GM10248 (cell line): ENCODE measurements around the gene CAMTA2.
A peak's percentile ranks its signal among the peaks of the same experiment; 100 is the strongest.

Experiments
- CTCF ChIA-PET: fragments of 300-600 bp; sonication (Branson Sonifier 250); formaldehyde crosslinking; extraction: SDS; loops from one replicate; lab custom pipeline; 2021; ENCODE audit warnings: antibody characterized with exemption; lab: Yijun Ruan, JAX
- POLR2A ChIA-PET: fragments of 350-650 bp; sonication (Branson Sonifier 250); formaldehyde crosslinking; extraction: SDS; loops from one replicate; lab custom pipeline; 2020; ENCODE audit warnings: antibody characterized with exemption; lab: Yijun Ruan, JAX
- DNase-seq: peaks from one replicate; pipeline ENCODE4 v3.0.0; 2012; ENCODE audit errors: extremely low spot score
- TF ChIP-seq, protein P1 (sequence below): IDR thresholded peaks from 2 replicates; pipeline ENCODE4 v1.5.1; 2012; ENCODE audit warnings: mild to moderate bottlenecking, low read depth; ENCODE audit errors: extremely low read depth, missing control alignments, control extremely low read depth

Gene CAMTA2

DNA sequence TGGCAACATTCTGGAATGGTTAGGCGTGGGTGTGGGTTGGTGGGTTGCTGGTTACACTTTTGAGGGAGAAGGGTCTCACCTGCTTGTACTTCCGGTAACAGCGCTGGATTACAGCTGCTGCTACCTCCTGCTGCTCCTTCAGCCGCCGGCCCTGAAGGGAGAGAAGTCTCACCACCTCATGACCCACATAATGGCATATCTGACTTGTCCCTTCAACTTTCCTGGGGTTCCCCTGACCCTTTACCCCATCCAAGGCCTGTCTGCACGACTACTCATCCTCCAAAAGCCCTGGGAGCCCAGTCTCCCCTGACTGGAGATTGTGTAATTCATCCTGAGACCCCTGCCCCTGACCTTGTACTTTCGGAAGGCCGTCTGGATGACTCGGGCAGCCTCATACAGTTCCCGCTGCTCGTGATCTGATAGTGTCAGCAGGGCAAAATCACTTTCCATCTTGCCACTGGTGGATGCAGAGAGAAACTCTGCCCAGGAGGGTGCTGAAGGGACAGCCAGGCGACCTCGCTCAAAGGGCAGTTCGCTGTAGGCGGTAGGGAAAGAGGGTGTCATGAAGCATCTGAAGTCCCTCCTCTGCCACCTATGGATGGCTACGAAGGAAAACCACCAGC is 17.8 kb downstream of the CAMTA2 start:
- POLR2A ChIA-PET, result interaction anchor here (0.6 to 1.0 kb wide), 2 partner anchors 18 to 45 kb away, joined by 3 read pairs; no protein-coding TSS in a partner anchor
- TF ChIP-seq, protein P1, sequence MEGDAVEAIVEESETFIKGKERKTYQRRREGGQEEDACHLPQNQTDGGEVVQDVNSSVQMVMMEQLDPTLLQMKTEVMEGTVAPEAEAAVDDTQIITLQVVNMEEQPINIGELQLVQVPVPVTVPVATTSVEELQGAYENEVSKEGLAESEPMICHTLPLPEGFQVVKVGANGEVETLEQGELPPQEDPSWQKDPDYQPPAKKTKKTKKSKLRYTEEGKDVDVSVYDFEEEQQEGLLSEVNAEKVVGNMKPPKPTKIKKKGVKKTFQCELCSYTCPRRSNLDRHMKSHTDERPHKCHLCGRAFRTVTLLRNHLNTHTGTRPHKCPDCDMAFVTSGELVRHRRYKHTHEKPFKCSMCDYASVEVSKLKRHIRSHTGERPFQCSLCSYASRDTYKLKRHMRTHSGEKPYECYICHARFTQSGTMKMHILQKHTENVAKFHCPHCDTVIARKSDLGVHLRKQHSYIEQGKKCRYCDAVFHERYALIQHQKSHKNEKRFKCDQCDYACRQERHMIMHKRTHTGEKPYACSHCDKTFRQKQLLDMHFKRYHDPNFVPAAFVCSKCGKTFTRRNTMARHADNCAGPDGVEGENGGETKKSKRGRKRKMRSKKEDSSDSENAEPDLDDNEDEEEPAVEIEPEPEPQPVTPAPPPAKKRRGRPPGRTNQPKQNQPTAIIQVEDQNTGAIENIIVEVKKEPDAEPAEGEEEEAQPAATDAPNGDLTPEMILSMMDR, result no peak
- CTCF ChIA-PET, result interaction anchor here (1.0 to 5.5 kb wide), 8 partner anchors 10 to 92 kb away, joined by 3 to 47 read pairs (median 4); partner anchors contain the start of gene CAMTA2
- DNase-seq, result no peak

DNA sequence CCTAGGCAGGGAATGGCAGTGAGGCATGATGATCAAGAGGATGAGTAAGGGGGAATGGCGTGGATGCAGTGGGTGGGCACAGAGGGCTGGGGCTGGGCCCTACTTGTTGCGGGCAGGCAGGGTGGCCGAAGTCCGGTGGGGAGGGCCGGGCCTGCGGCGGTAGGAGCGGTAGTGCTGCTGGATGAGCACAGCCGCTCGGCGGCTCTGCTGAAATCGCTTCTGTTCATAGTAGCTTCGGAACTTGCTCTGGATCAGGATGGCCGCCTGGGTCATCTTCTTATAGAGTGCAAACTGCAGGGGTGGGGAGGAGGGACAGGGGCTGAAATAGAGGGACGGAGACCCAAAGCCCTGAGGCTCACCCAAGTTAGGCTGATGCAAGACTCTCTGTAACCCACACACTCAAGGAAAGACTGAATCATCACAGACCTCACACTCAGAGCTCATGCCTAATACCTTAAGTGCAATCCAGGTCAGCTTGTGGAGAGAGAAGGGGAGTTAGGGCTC is 18.4 kb downstream of the CAMTA2 start:
- CTCF ChIA-PET, result interaction anchor here (1.0 to 5.5 kb wide), 3 partner anchors 11 to 93 kb away, joined by 3 to 47 read pairs (median 9); partner anchors contain the start of gene CAMTA2
- TF ChIP-seq, protein P1, result no peak
- no peak for DNase-seq
- POLR2A ChIA-PET, result interaction anchor here (0.6 kb wide), 1 partner anchor 44 kb away, joined by 3 read pairs; no protein-coding TSS in a partner anchor

DNA sequence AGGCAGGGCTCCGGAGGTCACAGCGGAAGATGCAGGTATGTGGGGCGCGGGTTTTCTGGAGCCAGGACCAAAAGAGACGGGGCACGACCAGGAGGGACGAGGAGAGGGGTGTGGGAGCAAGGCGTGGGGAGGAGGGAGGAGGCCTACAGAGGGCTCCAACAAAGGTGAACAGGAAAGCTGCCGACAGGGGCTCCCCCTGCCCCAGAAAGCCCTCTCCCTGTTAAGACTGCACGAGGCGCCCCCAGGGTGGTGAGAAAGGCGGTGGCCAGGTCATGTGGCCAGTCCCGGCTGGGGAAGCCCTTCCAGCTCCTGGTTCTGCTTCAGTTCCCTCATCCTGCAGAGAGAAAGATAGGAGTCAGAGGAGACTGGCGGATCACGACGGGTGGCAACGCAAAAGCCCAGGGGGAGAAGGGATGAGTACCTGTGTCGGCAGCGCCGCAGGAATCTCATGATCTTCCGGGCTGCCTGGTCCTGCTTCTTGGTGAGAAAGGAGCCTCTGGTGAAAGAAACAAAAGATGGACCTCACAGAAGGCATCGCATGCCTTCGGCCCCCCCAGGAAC is 18.9 kb downstream of the CAMTA2 start:
- TF ChIP-seq, protein P1, result no peak
- CTCF ChIA-PET, result interaction anchor here (1.0 to 5.5 kb wide), 3 partner anchors 12 to 93 kb away, joined by 3 to 47 read pairs (median 9); partner anchors contain the start of gene CAMTA2
- POLR2A ChIA-PET, result interaction anchor here (0.5 to 2.0 kb wide), 2 partner anchors 13 to 15 kb away, joined by 4 to 6 read pairs; no protein-coding TSS in a partner anchor
- no peak for DNase-seq

DNA sequence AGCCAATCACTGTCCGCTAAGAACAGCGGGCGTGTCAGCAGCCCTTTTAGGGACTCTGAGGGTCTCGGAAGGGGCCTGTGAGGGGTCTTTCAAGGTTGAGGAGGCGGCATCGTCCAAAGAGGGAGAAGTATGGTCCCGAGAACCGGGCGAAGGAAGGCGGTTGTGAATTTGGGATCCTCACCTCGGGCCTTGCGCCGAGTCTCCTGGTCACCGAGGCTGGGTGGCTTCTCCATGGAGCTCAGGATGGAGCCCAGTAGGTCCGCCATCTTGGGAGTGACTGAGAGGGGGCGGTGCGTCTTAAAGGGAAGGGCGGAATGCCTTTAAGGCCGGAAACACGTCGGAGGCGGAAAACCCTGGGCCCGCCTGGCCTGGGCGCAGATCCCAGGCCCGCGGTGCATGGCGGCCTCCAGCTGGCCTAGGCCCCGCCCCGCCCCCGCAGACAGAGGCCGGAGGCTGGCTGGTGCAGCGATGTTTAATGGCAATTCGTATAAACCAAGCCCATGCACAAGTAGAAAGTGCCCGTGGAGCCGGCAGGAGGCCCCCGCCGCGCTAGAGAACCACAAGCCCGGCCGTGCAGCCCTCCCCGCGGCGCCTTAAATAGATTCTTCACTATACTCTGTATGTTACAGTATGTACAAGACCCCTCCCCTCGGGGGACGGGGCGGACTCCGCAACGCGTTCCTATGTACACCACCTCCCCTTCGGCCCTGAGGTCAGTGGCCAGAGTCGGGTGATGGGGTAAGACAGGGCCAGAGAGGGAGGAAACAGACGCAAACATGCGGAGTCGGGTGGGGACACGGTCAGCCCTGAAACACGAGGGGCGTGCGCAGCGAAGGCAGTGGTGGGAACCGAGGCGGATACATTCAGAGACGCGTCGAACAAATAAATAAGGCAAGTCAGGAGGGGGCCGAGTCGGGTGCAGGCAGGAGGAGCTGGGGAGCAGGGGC is 19.7 kb downstream of the CAMTA2 start, which contains the start of gene SPAG7:
Gene SPAG7, minus strand, starts transcription at position 279 of the 947 bp plus-strand sequence. Its CDS starts 13 bp downstream, at position 266.
- peak; percentile 96 for DNase-seq
- ChIA-PET POLR2A (interaction anchor here (0.5 to 2.7 kb wide), 13 partner anchors 10 to 405 kb away, joined by 3 to 34 read pairs (median 4); partner anchors contain the start of genes ENO3, INCA1, PFN1 and RNF167), CTCF (interaction anchor here (1.1 to 5.5 kb wide), 14 partner anchors 11 to 270 kb away, joined by 3 to 47 read pairs (median 8); partner anchors contain the start of genes ARRB2, CAMTA2, CHRNE and RNF167)
- TF ChIP-seq, protein P1, result no peak

DNA sequence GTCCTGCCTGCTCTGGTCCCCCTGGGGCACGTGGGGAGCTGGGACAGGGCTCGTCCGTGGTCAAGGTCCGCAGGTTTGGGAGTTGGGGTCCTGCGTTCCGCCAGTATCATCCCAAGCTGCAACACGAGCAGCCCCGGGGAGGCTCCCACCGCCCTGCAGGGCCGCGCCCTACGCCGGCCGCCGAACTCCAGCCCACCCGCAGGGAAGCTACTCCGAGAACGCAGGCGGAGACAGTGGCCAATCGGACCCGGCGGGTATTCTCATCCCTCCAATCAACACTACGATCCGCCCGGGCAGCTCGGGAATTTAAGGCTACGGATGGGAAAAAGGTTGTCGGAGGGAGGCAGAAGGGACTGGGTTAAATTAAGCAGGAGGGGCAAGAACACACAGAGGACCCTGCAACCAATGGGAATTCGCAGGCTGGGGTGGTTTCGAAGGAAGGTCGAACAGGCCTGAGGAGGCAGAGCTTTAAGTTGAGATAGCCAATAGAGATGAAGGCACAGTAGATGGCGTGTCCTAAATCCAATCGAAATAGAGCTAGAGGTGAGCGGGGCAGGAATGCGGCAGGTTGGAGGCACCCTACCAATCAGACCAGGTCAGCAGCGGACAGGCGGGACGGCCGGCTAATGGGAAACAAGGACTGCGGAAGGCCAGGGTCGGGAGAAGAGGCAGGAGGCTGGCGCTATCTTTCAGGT is 20.5 kb downstream of the CAMTA2 start:
- CTCF ChIA-PET, result interaction anchor here (1.1 to 5.5 kb wide), 14 partner anchors 10 to 271 kb away, joined by 3 to 47 read pairs (median 8); partner anchors contain the start of genes ARRB2, CAMTA2, CHRNE and RNF167
- POLR2A ChIA-PET, result interaction anchor here (0.6 to 2.7 kb wide), 12 partner anchors 9 to 405 kb away, joined by 3 to 34 read pairs (median 5); partner anchors contain the start of genes ENO3, INCA1, PFN1 and RNF167
- TF ChIP-seq, protein P1, result no peak
- peak; percentile 97 for DNase-seq
